Measurements from ENCODE around the gene ATOX1. TPM values are rescaled to one million over a fixed set of nuclear protein-coding genes. Genes with fewer than 3 reads are reported as not detected.

Gene ATOX1, protein sequence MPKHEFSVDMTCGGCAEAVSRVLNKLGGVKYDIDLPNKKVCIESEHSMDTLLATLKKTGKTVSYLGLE
- 42.4 and 59.3 TPM in 2 replicates for total RNA-seq

DNA sequence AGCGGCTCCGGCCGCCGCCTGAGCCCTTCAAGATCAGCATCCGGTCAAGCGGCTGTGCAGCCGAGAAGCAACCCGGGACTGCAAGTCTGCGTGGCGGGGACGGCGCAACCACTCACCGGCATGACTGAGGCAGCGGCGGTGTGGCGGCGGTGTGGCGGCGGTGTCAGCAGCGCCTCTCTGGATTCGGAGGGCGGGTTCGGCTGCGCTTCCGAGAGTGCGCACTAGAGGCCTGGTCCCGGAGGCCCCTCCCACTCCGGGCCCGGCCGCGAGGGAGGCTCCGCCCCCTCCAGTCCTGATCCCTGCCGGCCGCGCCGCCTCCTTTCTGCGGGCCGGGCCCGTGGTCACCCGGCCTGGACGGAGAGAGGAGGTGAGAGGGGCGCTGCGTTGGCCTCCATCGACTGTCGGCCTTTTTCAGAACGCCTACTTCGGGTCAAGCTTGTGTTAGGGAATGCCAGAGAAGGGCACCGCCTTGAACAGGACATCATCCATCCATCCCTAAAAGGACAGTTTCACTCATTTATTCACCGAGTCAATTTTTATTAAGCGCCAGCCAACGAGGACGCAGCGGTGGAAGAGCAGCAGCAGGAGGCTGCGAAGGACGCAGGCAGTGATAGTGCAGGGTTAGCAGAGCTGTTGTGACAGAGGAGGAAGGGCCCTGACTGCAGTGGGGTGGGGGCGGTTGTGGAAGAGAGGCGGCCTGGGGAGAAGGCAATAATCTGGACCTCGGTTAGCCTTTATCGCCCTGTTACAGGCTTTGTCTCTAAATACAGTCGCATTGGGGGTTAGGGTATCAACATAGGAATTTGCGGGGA is at the start of gene ATOX1:
Gene ATOX1, minus strand, starts transcription at position 202 of the 812 bp plus-strand sequence. Its CDS starts 80 bp downstream, at position 122.

DNA sequence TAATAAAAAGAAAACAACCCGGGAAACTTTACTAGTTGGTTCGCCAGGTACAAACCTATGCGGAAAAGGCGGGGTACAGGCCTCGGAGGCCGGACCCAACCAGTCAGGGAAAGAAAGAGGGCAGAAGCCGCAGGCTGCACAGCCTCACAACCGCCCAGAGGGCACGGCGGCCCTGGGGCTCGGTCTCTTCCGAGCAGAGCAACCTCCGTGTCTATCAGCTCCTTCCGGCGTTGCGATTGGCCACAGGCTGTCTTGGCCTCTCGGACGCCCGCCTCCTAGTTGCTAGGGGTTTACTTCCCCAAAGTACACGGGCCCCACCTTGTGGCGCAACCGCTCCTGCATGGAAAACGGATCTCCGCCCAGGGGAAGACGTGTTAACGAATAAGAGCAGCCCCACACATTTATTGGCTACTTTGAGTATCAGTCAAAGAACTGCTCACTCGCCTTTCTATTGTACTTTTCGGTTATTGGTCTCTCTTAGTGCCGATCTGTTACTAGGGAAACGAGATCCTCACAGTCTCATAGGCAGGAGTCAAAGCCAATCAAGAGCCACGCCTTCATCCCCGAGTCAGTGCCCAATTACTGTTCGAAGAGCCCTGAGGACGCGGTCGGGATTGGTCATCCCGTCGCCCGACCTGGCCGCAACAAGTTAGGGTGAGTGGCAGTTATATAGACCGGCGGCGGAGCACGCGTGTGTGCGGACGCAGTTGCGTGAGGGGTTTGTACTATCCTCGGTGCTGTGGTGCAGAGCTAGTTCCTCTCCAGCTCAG is 13.0 kb upstream of the ATOX1 start, which contains the start of gene G3BP1:
Gene G3BP1, plus strand, starts transcription at position 696 of the 770 bp plus-strand sequence. CDS start 14,667 bp downstream, outside the sequence.

Small RNAs within 50 kb of the gene (small RNA-seq; reads per million reads assigned to genes)
- 0.20 reads per million for gene RN7SKP232 (ENCODE audit: low replicate concordance)

Other genes starting within 250 kb of the ATOX1 start
- gene FAT2, start 167.3 kb downstream of the ATOX1 start, total RNA-seq: under 0.01 TPM in 1 of 2 replicates, not detected in the other
- 1,482 and 1,594 TPM in 2 replicates for gene SPARC, start 71.7 kb downstream of the ATOX1 start, total RNA-seq
- 118 and 307 TPM in 2 replicates for gene G3BP1, start 13.3 kb upstream of the ATOX1 start, total RNA-seq
- gene GLRA1, start 166.2 kb upstream of the ATOX1 start, total RNA-seq: not detected in 2 replicates

Data from placental pericyte (primary cell).